SK-N-SH (cell line): ENCODE data around the gene CLIC3. TPM values are rescaled to one million over a fixed set of nuclear protein-coding genes. Genes with fewer than 3 reads are reported as not detected.

ENCODE experiments used
- CTCF ChIA-PET: fragments of 300-600, 350-600 bp; formaldehyde crosslinking; extraction: SDS; loops from one replicate; lab custom pipeline; 2021; lab: Yijun Ruan, JAX
- POLR2A ChIA-PET: fragments of 350-600 bp; sonication (Branson Sonifier 250); formaldehyde crosslinking; extraction: SDS; loops from one replicate; lab custom pipeline; 2020; ENCODE audit warnings: antibody characterized with exemption, inconsistent platforms; lab: Yijun Ruan, JAX
- DNase-seq: peaks from one replicate; pipeline ENCODE4 v3.0.0; 2012
- H2AFZ ChIP-seq: fragments of 200-600 bp; sonication (generic); 2 replicates; pipeline ENCODE4 v1.8.1; 2016; ENCODE audit warnings: antibody characterized with exemption, mild to moderate bottlenecking, low read depth
- H3F3A ChIP-seq: fragments of 200-600 bp; sonication (generic); replicated peaks from 2 replicates; pipeline ENCODE3; 2016; ENCODE audit warnings: antibody characterized with exemption, mild to moderate bottlenecking; ENCODE audit not compliant: insufficient read depth
- H3K27ac ChIP-seq, 2 experiments: fragments of 200-500 bp in 1 of 2; fragments of 200-600 bp in 1 of 2; sonication (Bioruptor generic) in 1 of 2; sonication (generic), shearing (Covaris generic) in 1 of 2; 2 replicates each; pipeline versions ENCODE4 v1.5.1 to v1.6.1; 2014 to 2016; ENCODE audit warnings: low read depth in 2 of 2, inconsistent platforms in 1 of 2, low read length in 1 of 2, mild to moderate bottlenecking in 1 of 2, mixed read lengths in 1 of 2
- H3K27me3 ChIP-seq: fragments of 200-600 bp; sonication (generic), shearing (Covaris generic); 2 replicates; pipeline ENCODE4 v1.6.1; 2016; ENCODE audit warnings: mixed run types; ENCODE audit not compliant: insufficient read depth
- H3K36me3 ChIP-seq, 2 experiments: fragments of 200-500 bp in 1 of 2; fragments of 200-600 bp in 1 of 2; sonication (Bioruptor generic) in 1 of 2; sonication (generic) in 1 of 2; replicated peaks in 1 of 2; 2 replicates each; pipeline versions ENCODE3 to v1.5.1; 2014 to 2016; ENCODE audit warnings: low read length in 1 of 2, mild to moderate bottlenecking in 1 of 2; ENCODE audit not compliant: insufficient read depth in 2 of 2, control insufficient read depth in 1 of 2
- H3K4me1 ChIP-seq, 2 experiments: fragments of 200-500 bp in 1 of 2; fragments of 200-600 bp in 1 of 2; sonication (Bioruptor generic) in 1 of 2; sonication (generic), shearing (Covaris generic) in 1 of 2; 2 replicates each; pipeline versions ENCODE4 v1.5.1 to v1.6.1; 2014 to 2016; ENCODE audit warnings: low read depth in 1 of 2, low read length in 1 of 2, mixed run types in 1 of 2; ENCODE audit not compliant: insufficient read depth in 2 of 2, control insufficient read depth in 1 of 2
- H3K4me2 ChIP-seq: fragments of 200-600 bp; sonication (generic), shearing (Covaris generic); 2 replicates; pipeline ENCODE4 v1.6.1; 2017; ENCODE audit warnings: mixed run types
- H3K4me3 ChIP-seq, 2 experiments: fragments of 200-500 bp in 1 of 2; fragments of 200-600 bp in 1 of 2; sonication (Bioruptor generic) in 1 of 2; sonication (generic), shearing (Covaris generic) in 1 of 2; 2 replicates each; pipeline versions ENCODE4 v1.5.1 to v1.8.1; 2014 to 2016; ENCODE audit warnings: low read depth in 2 of 2, inconsistent platforms in 1 of 2, low read length in 1 of 2, mild to moderate bottlenecking in 1 of 2, mixed read lengths in 1 of 2, moderate library complexity in 1 of 2
- H3K79me2 ChIP-seq: fragments of 200-600 bp; sonication (generic); 2 replicates; pipeline ENCODE4 v1.8.1; 2017; ENCODE audit warnings: mild to moderate bottlenecking; ENCODE audit not compliant: insufficient read depth
- H3K9ac ChIP-seq: fragments of 200-600 bp; sonication (generic); 2 replicates; pipeline ENCODE4 v1.6.1; 2017; ENCODE audit warnings: mixed run types
- H3K9me2 ChIP-seq: fragments of 200-600 bp; sonication (generic); 2 replicates; pipeline ENCODE4 v1.6.1; 2017; ENCODE audit warnings: mixed run types
- H3K9me3 ChIP-seq: fragments of 200-600 bp; sonication (generic); 2 replicates; pipeline ENCODE4 v1.6.1; 2017; ENCODE audit warnings: mixed run types, mild to moderate bottlenecking, moderate library complexity
- H4K20me1 ChIP-seq: fragments of 200-600 bp; sonication (generic); 2 replicates; pipeline ENCODE4 v1.6.1; 2017; ENCODE audit warnings: mild to moderate bottlenecking, mixed run types; ENCODE audit not compliant: insufficient read depth
- CHD2 ChIP-seq: fragments of 150-350 bp; IDR thresholded peaks from 2 replicates; pipeline ENCODE4 v1.6.1; 2018; ENCODE audit warnings: low read length; ENCODE audit not compliant: partially characterized antibody
- EP300 ChIP-seq, 2 experiments: IDR thresholded peaks; 2 replicates each; pipeline versions ENCODE4 v1.4.0 to v1.6.1; 2012; ENCODE audit warnings: borderline replicate concordance in 1 of 2, low read depth in 1 of 2, low read length in 1 of 2
- EZH2phosphoT487 ChIP-seq: fragments of 200-600 bp; sonication (generic); IDR thresholded peaks from 2 replicates; pipeline ENCODE4 v1.6.1; 2017; ENCODE audit warnings: low read depth, mixed run types, mild to moderate bottlenecking, antibody characterized with exemption, moderate library complexity, borderline replicate concordance
- GABPA ChIP-seq: IDR thresholded peaks from 2 replicates; pipeline ENCODE4 v1.4.0; 2012; ENCODE audit warnings: low read depth, mild to moderate bottlenecking
- IRF3 ChIP-seq: fragments of 150-350 bp; IDR thresholded peaks from 2 replicates; pipeline ENCODE4 v1.6.1; 2016; ENCODE audit warnings: mild to moderate bottlenecking, low read depth, low read length
- MAX ChIP-seq: IDR thresholded peaks from 2 replicates; pipeline ENCODE4 v1.4.0; 2012; ENCODE audit warnings: low read depth
- MEF2A ChIP-seq: IDR thresholded peaks from 2 replicates; pipeline ENCODE4 v1.4.0; 2012; ENCODE audit warnings: low read depth, borderline replicate concordance
- NFIC ChIP-seq: IDR thresholded peaks from 2 replicates; pipeline ENCODE4 v1.4.0; 2012; ENCODE audit warnings: borderline replicate concordance
- PBX3 ChIP-seq: IDR thresholded peaks from 2 replicates; pipeline ENCODE4; 2012
- POLR2AphosphoS5 ChIP-seq: IDR thresholded peaks from 2 replicates; pipeline ENCODE4 v1.6.1; 2012; ENCODE audit warnings: low read depth, low read length
- RCOR1 ChIP-seq: fragments of 150-350 bp; IDR thresholded peaks from 2 replicates; pipeline ENCODE4 v1.6.1; 2017; ENCODE audit warnings: antibody characterized with exemption, low read length
- REST ChIP-seq: IDR thresholded peaks from 2 replicates; pipeline ENCODE4 v1.6.1; 2012; ENCODE audit warnings: mild to moderate bottlenecking, low read depth, low read length, moderate library complexity
- RFX5 ChIP-seq: IDR thresholded peaks from 2 replicates; pipeline ENCODE4 v1.6.1; 2012; ENCODE audit warnings: mild to moderate bottlenecking, improper control_type of control experiment, low read length
- RXRA ChIP-seq: IDR thresholded peaks from 2 replicates; pipeline ENCODE4 v1.4.0; 2012; ENCODE audit warnings: low read depth, mild to moderate bottlenecking, borderline replicate concordance
- SIN3A ChIP-seq: IDR thresholded peaks from 2 replicates; pipeline ENCODE4 v1.6.1; 2012; ENCODE audit warnings: low read depth, mild to moderate bottlenecking, low read length, moderate library complexity, borderline replicate concordance
- SMC3 ChIP-seq: IDR thresholded peaks from 2 replicates; pipeline ENCODE4 v1.6.1; 2012; ENCODE audit warnings: low read depth, low read length, improper control_type of control experiment
- TAF1 ChIP-seq: IDR thresholded peaks from 2 replicates; pipeline ENCODE4 v1.6.1; 2012; ENCODE audit warnings: low read depth, mild to moderate bottlenecking, low read length, moderate library complexity, borderline replicate concordance
- TEAD4 ChIP-seq: IDR thresholded peaks from 2 replicates; pipeline ENCODE4 v1.4.0; 2012; ENCODE audit warnings: mild to moderate bottlenecking, borderline replicate concordance; ENCODE audit not compliant: insufficient read depth
- USF1 ChIP-seq: IDR thresholded peaks from 2 replicates; pipeline ENCODE4 v1.4.0; 2012; ENCODE audit warnings: low read depth, borderline replicate concordance
- ZBTB33 ChIP-seq: IDR thresholded peaks from 2 replicates; pipeline ENCODE4 v1.4.0; 2012; ENCODE audit warnings: low read depth, borderline replicate concordance
- WGBS: methylation state at CpG from one replicate; pipeline ENCODE4 v1.1.6; 2017; ENCODE audit warnings: low lambda C conversion rate; 5-methylcytosine and 5-hydroxymethylcytosine counted together
- polyA plus RNA-seq, 3 experiments: library from polyadenylated mRNA; depleted of rRNA; stranded (reverse); fragments of >200 nt; gene quantifications; 2 replicates each; pipeline ENCODE4 v1.2.3, GENCODE V29; 2012

CLIC3 gene
- polyA plus RNA-seq, 1 of the 3 experiments (the other 2 are of a cell fraction) = 1.0 TPM

GRCh38 chr9:136960938-136961275 lies 35.5 kb downstream of the CLIC3 start:
- H3K27me3 ChIP-seq = no peaks in the 10 kb centered on the region
- peaks cover 0 to 8% of the 10 kb centered on the region in 2 experiments; a peak in 1 of 4 replicates for H3K4me1 ChIP-seq
- H3K9me3 ChIP-seq = no peaks in the 10 kb centered on the region
- no peak overlapping the region for H3K9ac ChIP-seq
- H3K79me2 ChIP-seq = no peaks in the 10 kb centered on the region
- no peaks in the 10 kb centered on the region for H3F3A ChIP-seq
- ChIA-PET CTCF (interaction anchor here (1.8 kb wide), 1 partner anchor 13 kb away, joined by 8 read pairs; no protein-coding TSS in a partner anchor), POLR2A (no interaction called here)
- H2AFZ ChIP-seq = no peak overlapping the region
- no peaks in the 10 kb centered on the region for H4K20me1 ChIP-seq
- TF ChIP-seq TAF1 = no peak
- no peak for TF ChIP-seq POLR2AphosphoS5
- TF ChIP-seq MEF2A = no peak
- TF ChIP-seq EP300 (IDR thresholded peaks at IDR 0.05; ENCODE audit: borderline replicate concordance in 1 of 2, low read depth in 1 of 2, low read length in 1 of 2) = no peak
- no peak for TF ChIP-seq RFX5
- TF ChIP-seq SIN3A = no peak
- TF ChIP-seq EZH2phosphoT487 = no peak
- TF ChIP-seq REST = no peak
- TF ChIP-seq NFIC = no peak
- no peak for TF ChIP-seq GABPA
- TF ChIP-seq CHD2 = no peak
- no peak for TF ChIP-seq ZBTB33
- no peak for TF ChIP-seq TEAD4
- no peak for TF ChIP-seq RCOR1
- no peak for TF ChIP-seq RXRA
- TF ChIP-seq SMC3 = no peak
- TF ChIP-seq USF1 = no peak
- TF ChIP-seq MAX = no peak
- no peak for TF ChIP-seq IRF3
- TF ChIP-seq PBX3 = no peak
- no peaks in the 10 kb centered on the region for H3K36me3 ChIP-seq
- no peaks in the 10 kb centered on the region for H3K9me2 ChIP-seq
- no peak overlapping the region for H3K4me3 ChIP-seq
- DNase-seq = no peak
- no peak overlapping the region for H3K4me2 ChIP-seq
- 85% methylated on average over 9 of the region's 15 CpGs for WGBS
- no peak overlapping the region; a peak in 1 of 4 replicates for H3K27ac ChIP-seq
